Measurements from ENCODE around the gene RGCC. TPM values are rescaled to one million over a fixed set of nuclear protein-coding genes. Genes with fewer than 3 reads are reported as not detected.

RGCC gene
- total RNA-seq, 1 experiment from 2014 or later: not detected

DNA sequence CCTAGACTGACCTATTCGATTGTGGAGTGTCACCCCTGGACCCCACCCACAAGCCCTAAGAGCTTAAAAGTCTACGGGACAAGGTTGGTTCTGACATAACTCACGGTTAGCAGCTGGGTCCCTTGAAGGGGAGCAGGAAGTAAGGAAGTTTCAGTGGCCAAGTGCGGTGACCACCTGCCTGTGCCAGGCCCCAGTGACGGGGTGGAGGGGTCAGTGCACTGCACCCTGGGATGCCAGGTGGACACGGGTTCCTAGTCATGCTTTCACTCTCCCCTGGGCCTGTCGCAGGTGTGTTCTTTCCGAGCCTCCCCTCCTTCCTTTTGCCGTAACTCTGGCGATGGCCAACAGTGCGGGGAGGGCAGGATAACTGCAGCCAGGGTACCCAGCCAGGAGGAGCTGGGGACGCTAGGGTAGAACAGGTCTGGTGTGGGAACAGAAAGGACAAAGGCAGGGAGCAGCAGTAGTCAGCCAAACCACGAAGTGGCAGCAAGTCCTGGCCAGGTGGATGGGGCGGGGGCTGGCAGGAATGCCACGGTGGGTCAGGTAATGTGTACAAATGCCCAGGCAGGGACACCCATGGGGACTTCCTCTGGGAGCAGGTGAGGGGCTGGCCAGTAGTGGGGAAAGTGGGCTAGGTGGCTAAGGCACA is 58.3 kb downstream of the RGCC start:
- no peak overlapping the region for H2AK5ac ChIP-seq (ENCODE audit: insufficient read length, low read length)
- Mint-ChIP-seq H3K4me1 (peaks cover 1 to 6% of the 10 kb centered on the region in 2 experiments), H3K4me3 (no peak overlapping the region), H3K27me3 (ENCODE audit: low read depth) (peaks cover 4% of the 10 kb centered on the region), H3K36me3 (ENCODE audit: insufficient read depth in 1 of 3, low read depth in 3 of 3) (peaks cover 0 to 4% (median 0%) of the 10 kb centered on the region in 3 experiments; a peak in 1 of 7 replicates), H3K27ac (no peak overlapping the region; a peak in 2 of 7 replicates), H3K9me3 (peaks cover 0 to 2% of the 10 kb centered on the region in 2 experiments; a peak in 2 of 5 replicates)
- H3K79me2 ChIP-seq (ENCODE audit: insufficient read depth, low read length): no peaks in the 10 kb centered on the region
- H3K4me1 ChIP-seq (ENCODE audit: insufficient read depth, low read length): no peaks in the 10 kb centered on the region
- no peaks in the 10 kb centered on the region for H3K9me3 ChIP-seq (ENCODE audit: control insufficient read depth, low read depth, low read length)
- no peak overlapping the region; the same call in 1 of the 2 replicates for H3K14ac ChIP-seq (ENCODE audit: insufficient read depth, low read length)
- H2BK15ac ChIP-seq (ENCODE audit: low read depth, low read length): no peak overlapping the region
- H2BK20ac ChIP-seq (ENCODE audit: low read depth, low read length, poor library complexity, severe bottlenecking): no peak overlapping the region
- no peak overlapping the region for H3T11ph ChIP-seq (ENCODE audit: low read length)
- no CpG with 5 or more reads among the region's 15 CpGs for WGBS (ENCODE audit: extremely low coverage, insufficient read length, low lambda C conversion rate)
- no peak overlapping the region for H3K56ac ChIP-seq (ENCODE audit: insufficient read length, low read depth, low read length)
- no peak overlapping the region for H3K23ac ChIP-seq (ENCODE audit: insufficient read length, low read depth, low read length)
- H3K9ac ChIP-seq (ENCODE audit: extremely low read depth, insufficient read length, low read length): no peak overlapping the region
- no peak overlapping the region for H4K91ac ChIP-seq (ENCODE audit: insufficient read length, low read depth, low read length)
- H3K27ac ChIP-seq (ENCODE audit: insufficient read length, low read depth, low read length): no peak overlapping the region
- no peak overlapping the region for H2AFZ ChIP-seq (ENCODE audit: low read length)
- H3K23me2 ChIP-seq (ENCODE audit: insufficient read length, low read depth, low read length, poor library complexity, severe bottlenecking): no peaks in the 10 kb centered on the region
- TF ChIP-seq, protein P1, sequence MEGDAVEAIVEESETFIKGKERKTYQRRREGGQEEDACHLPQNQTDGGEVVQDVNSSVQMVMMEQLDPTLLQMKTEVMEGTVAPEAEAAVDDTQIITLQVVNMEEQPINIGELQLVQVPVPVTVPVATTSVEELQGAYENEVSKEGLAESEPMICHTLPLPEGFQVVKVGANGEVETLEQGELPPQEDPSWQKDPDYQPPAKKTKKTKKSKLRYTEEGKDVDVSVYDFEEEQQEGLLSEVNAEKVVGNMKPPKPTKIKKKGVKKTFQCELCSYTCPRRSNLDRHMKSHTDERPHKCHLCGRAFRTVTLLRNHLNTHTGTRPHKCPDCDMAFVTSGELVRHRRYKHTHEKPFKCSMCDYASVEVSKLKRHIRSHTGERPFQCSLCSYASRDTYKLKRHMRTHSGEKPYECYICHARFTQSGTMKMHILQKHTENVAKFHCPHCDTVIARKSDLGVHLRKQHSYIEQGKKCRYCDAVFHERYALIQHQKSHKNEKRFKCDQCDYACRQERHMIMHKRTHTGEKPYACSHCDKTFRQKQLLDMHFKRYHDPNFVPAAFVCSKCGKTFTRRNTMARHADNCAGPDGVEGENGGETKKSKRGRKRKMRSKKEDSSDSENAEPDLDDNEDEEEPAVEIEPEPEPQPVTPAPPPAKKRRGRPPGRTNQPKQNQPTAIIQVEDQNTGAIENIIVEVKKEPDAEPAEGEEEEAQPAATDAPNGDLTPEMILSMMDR (conservative IDR thresholded peaks at IDR 0.05): no peak
- H3K79me1 ChIP-seq (ENCODE audit: insufficient read depth, low read depth, low read length, poor library complexity, severe bottlenecking): no peaks in the 10 kb centered on the region
- H2BK5ac ChIP-seq (ENCODE audit: insufficient read length, low read length): no peak overlapping the region
- no peak overlapping the region for H4K8ac ChIP-seq (replicated peaks; ENCODE audit: insufficient read length, low read depth, low read length)
- H3K27me3 ChIP-seq (ENCODE audit: insufficient read depth, low read length): no peaks in the 10 kb centered on the region
- no peaks in the 10 kb centered on the region for H4K20me1 ChIP-seq (ENCODE audit: control insufficient read depth, insufficient read depth, insufficient read length)
- no peak overlapping the region for H3K4ac ChIP-seq (ENCODE audit: low read depth, low read length)
- H2BK120ac ChIP-seq (ENCODE audit: low read depth, low read length, poor library complexity, severe bottlenecking): no peak overlapping the region
- no peak overlapping the region for H3K18ac ChIP-seq (ENCODE audit: insufficient read length, low read depth, low read length)
- H4K5ac ChIP-seq (ENCODE audit: insufficient read length, low read depth, low read length): no peak overlapping the region
- H3K4me2 ChIP-seq (ENCODE audit: insufficient read depth, insufficient read length, low read length): no peak overlapping the region
- no peak for DNase-seq
- H2BK12ac ChIP-seq (ENCODE audit: insufficient read length, low read depth, low read length): no peak overlapping the region

Measured in H9 (cell line).